ENCODE measurements around the gene RNF130.
A peak's percentile ranks its signal among the peaks of the same experiment; 100 is the strongest.

Gene RNF130

DNA sequence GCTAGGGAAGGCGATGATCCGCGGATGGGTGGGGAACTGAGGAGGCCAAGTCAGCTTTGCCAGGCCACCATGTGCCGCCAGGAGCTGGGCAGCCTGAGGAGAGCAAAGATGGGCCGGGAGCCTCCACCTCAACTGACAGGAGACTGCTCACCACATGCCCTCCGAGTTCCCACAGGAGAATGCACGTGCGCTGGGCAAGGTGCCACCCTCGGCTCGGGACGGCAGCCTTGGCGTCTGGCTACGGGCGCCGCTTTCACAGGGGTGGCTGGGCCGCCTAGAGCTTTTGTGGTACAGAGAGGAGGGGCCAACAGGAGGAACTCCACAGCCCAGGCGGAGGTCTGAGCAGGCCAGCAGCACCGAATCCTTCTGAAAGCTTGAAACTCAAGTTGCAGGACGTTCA is 158.6 kb downstream of the RNF130 start:
- no peak overlapping the region for H2AFZ ChIP-seq (ENCODE audit: low read depth, low read length)
- no peak overlapping the region for H3K27ac ChIP-seq (ENCODE audit: low read length)
- no peaks in the 10 kb centered on the region for H4K20me1 ChIP-seq (ENCODE audit: insufficient read depth, low read length)
- TF ChIP-seq EZH2phosphoT487 (IDR thresholded peaks at IDR 0.05; ENCODE audit: low read depth), result no peak
- TF ChIP-seq, protein P1, sequence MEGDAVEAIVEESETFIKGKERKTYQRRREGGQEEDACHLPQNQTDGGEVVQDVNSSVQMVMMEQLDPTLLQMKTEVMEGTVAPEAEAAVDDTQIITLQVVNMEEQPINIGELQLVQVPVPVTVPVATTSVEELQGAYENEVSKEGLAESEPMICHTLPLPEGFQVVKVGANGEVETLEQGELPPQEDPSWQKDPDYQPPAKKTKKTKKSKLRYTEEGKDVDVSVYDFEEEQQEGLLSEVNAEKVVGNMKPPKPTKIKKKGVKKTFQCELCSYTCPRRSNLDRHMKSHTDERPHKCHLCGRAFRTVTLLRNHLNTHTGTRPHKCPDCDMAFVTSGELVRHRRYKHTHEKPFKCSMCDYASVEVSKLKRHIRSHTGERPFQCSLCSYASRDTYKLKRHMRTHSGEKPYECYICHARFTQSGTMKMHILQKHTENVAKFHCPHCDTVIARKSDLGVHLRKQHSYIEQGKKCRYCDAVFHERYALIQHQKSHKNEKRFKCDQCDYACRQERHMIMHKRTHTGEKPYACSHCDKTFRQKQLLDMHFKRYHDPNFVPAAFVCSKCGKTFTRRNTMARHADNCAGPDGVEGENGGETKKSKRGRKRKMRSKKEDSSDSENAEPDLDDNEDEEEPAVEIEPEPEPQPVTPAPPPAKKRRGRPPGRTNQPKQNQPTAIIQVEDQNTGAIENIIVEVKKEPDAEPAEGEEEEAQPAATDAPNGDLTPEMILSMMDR (IDR thresholded peaks at IDR 0.05; ENCODE audit: low read depth, low read length), result no peak
- no peaks in the 10 kb centered on the region for H3K9me3 ChIP-seq (ENCODE audit: insufficient read depth, low read length)
- H3K27me3 ChIP-seq (ENCODE audit: low read depth, low read length), result no peaks in the 10 kb centered on the region
- H3K36me3 ChIP-seq (replicated peaks; ENCODE audit: low read depth, low read length), result no peaks in the 10 kb centered on the region
- H3K79me2 ChIP-seq (ENCODE audit: low read length), result no peaks in the 10 kb centered on the region
- H3K4me3 ChIP-seq (ENCODE audit: low read length), result no peak overlapping the region
- no peak overlapping the region for H3K9ac ChIP-seq (ENCODE audit: low read length)
- no peak overlapping the region for H3K4me2 ChIP-seq (ENCODE audit: low read length)
- peaks cover 48% of the 10 kb centered on the region for H3K4me1 ChIP-seq (ENCODE audit: low read length)

DNA sequence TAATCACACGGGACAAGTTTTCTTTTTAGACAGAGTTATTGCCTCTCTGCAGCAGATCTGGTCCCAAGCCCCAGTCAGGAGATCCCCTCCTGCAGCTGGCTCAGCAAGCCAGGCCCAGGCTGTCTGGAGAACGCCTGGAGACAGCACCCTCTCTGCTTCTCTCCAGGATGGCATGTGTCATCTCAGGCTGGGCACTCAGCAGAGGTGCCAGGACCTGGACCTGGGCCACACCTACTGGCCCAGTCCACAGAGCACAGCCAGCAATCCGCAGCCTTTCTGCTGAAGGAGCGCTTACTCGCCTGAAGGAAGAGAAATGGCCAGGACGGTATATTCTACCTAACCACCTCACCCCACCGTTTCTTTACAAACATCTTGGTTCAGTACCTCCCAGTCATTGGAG is 159.2 kb downstream of the RNF130 start:
- Histone ChIP-seq H3K79me2 (ENCODE audit: low read length) (peaks cover 3% of the 10 kb centered on the region; the same call in 1 of the 2 replicates), H3K27ac (ENCODE audit: low read length) (no peak overlapping the region), H3K4me2 (ENCODE audit: low read length) (no peak overlapping the region), H4K20me1 (ENCODE audit: insufficient read depth, low read length) (no peaks in the 10 kb centered on the region), H3K36me3 (replicated peaks; ENCODE audit: low read depth, low read length) (no peaks in the 10 kb centered on the region), H3K9me3 (ENCODE audit: insufficient read depth, low read length) (no peaks in the 10 kb centered on the region), H3K27me3 (ENCODE audit: low read depth, low read length) (no peaks in the 10 kb centered on the region), H3K4me3 (ENCODE audit: low read length) (no peak overlapping the region), H3K4me1 (ENCODE audit: low read length) (peaks cover 43% of the 10 kb centered on the region), H3K9ac (ENCODE audit: low read length) (no peak overlapping the region), H2AFZ (ENCODE audit: low read depth, low read length) (no peak overlapping the region)
- no peak for TF ChIP-seq EZH2phosphoT487 (IDR thresholded peaks at IDR 0.05; ENCODE audit: low read depth)
- TF ChIP-seq, protein P1 (IDR thresholded peaks at IDR 0.05; ENCODE audit: low read depth, low read length), result no peak

DNA sequence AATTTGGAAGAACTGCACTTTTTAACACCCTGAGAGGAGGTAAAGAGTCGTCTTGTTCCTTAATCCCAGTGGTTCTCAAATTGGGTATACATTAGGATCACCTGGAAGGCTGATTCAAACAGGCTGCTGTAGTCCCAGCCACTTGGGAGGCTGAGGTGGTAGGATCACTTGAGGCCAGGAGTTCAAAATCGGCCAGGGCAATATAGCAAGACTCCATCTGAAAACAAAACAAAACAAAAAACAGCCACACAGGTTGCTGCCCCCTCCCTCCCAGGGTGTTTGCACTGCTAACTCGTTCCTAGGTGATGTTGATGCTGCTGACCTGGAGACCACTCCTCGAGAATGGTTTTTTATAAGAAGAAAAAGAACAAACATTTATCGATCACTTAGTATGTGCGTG is 162.3 kb downstream of the RNF130 start:
- no peak overlapping the region for H3K4me2 ChIP-seq (ENCODE audit: low read length)
- no peak overlapping the region for H3K4me3 ChIP-seq (ENCODE audit: low read length)
- H2AFZ ChIP-seq (ENCODE audit: low read depth, low read length), result no peak overlapping the region
- no peak overlapping the region for H3K9ac ChIP-seq (ENCODE audit: low read length)
- H3K36me3 ChIP-seq (replicated peaks; ENCODE audit: low read depth, low read length), result peaks cover 26% of the 10 kb centered on the region
- peaks cover 34% of the 10 kb centered on the region for H3K79me2 ChIP-seq (ENCODE audit: low read length)
- H3K27me3 ChIP-seq (ENCODE audit: low read depth, low read length), result no peaks in the 10 kb centered on the region
- no peak for TF ChIP-seq EZH2phosphoT487 (IDR thresholded peaks at IDR 0.05; ENCODE audit: low read depth)
- TF ChIP-seq, protein P1 (IDR thresholded peaks at IDR 0.05; ENCODE audit: low read depth, low read length), result no peak
- peaks cover 24% of the 10 kb centered on the region for H3K4me1 ChIP-seq (ENCODE audit: low read length)
- no peak overlapping the region for H3K27ac ChIP-seq (ENCODE audit: low read length)
- peaks cover 14% of the 10 kb centered on the region for H4K20me1 ChIP-seq (ENCODE audit: insufficient read depth, low read length)
- no peaks in the 10 kb centered on the region for H3K9me3 ChIP-seq (ENCODE audit: insufficient read depth, low read length)

DNA sequence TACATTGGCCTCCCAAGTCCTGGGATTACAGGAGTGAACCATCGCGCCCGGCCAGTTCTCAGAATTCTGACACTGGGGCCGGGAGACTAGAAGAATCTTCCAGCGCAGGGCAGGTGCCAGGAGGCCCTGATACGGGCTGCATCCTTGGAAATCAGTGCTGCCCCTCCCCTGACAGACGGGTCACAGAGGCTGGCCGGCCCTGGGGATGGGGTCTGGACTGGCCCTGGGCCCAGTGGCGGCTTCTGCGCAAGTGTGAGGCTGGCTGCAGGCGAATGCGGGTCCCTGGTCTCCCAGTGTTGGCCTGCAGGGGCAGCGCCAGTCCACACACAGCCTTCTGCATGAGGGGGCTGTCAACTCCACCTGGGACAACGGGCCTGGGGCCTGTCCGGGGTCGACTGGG is 163.0 kb downstream of the RNF130 start:
- Histone ChIP-seq H2AFZ (ENCODE audit: low read depth, low read length) (no peak overlapping the region), H3K79me2 (ENCODE audit: low read length) (peaks cover 36% of the 10 kb centered on the region), H3K4me2 (ENCODE audit: low read length) (peak overlapping the region; percentile 76), H3K4me1 (ENCODE audit: low read length) (peaks cover 19% of the 10 kb centered on the region), H3K27ac (ENCODE audit: low read length) (peak overlapping the region; percentile 47; the same call in 1 of the 2 replicates), H3K9me3 (ENCODE audit: insufficient read depth, low read length) (no peaks in the 10 kb centered on the region), H3K27me3 (ENCODE audit: low read depth, low read length) (no peaks in the 10 kb centered on the region), H3K36me3 (replicated peaks; ENCODE audit: low read depth, low read length) (peaks cover 30% of the 10 kb centered on the region), H4K20me1 (ENCODE audit: insufficient read depth, low read length) (peaks cover 14% of the 10 kb centered on the region), H3K4me3 (ENCODE audit: low read length) (peak overlapping the region; percentile 95), H3K9ac (ENCODE audit: low read length) (peak overlapping the region; percentile 72)
- TF ChIP-seq, protein P1 (IDR thresholded peaks at IDR 0.05; ENCODE audit: low read depth, low read length), result no peak
- no peak for TF ChIP-seq EZH2phosphoT487 (IDR thresholded peaks at IDR 0.05; ENCODE audit: low read depth)
